Activated T-cell treated with anti-CD3 and anti-CD28 coated beads for 4 hours (primary cell): Measurements from ENCODE around the gene PARD3B.

ENCODE experiments used
- DNase-seq: peaks from one replicate; pipeline ENCODE4 v3.0.0-alpha.2; 2020

The PARD3B gene

DNA sequence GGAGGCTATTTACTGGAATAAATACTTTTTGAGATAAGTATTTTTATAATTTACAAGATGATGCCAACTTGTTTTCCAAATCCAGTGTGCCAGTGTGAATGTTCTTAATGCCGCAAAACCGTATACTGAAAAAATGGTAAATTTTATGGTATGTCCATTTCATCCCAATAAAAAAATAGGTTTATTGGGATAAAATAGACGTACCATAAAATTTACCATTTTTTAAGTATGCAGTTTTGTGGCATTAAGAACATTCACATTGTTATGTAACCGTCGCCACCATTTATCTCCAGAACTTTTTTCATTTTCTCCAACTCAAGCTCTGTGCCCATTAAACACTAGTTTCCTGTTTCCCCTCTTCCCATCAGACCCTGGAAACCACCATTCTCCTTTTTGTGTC is 167.9 kb downstream of the PARD3B start:
- DNase-seq: no peak

DNA sequence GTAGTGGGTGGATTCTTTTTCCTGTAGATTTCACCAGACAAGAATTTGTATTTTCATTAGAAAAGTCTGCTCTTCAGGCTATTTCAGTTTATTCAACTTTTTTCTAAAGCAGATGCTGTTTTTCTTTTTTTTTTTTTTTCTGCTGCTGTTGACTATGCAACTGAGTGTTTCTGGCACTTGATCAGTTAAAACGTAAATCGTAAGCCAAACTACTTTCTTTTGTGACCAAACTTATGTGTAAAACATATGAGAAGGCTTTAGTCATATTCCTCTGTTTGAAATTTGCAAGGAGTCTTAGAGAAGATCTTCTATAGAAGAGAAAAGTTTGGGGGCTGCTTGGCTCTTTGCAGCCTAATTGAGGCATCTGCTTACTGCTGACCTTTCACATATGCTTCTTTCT is 170.1 kb downstream of the PARD3B start:
- no peak for DNase-seq

DNA sequence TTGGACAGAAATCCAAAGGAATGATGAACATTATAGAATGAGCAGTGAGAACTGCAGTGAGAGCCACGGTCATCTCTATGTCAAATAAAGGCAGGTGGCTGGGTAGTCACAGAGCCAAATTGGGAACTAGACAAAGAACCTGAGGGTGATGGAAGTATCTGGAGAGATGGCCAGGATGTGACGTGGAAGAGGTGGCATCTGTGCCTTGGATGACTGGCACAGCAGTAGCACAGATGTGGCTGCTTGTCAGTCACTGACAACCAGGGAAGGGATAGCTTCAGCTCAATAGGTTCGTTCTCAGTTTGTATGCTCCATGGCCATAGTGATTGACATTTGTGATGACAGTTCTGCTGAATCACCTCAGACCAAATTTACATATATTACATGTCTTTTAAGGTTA is 172.3 kb downstream of the PARD3B start:
- no peak for DNase-seq

DNA sequence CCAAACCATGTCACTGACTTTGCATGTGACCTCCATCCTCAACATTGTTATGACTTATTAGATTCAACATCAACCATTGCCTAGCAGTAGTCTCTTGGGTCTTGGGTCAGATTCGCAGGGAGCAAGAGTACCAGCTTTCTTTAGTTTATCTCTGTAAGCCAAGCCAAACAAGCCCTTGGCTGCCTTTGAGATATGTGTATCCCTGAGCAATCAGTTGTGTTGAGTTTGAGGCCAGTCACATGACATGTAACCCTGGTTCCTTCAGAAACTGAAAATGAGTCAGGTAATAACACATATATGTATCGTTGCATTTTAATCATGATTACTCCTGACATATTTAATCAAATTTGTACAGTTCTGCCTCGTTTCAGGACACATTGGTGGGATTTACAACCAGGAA is 173.3 kb downstream of the PARD3B start:
- no peak for DNase-seq

DNA sequence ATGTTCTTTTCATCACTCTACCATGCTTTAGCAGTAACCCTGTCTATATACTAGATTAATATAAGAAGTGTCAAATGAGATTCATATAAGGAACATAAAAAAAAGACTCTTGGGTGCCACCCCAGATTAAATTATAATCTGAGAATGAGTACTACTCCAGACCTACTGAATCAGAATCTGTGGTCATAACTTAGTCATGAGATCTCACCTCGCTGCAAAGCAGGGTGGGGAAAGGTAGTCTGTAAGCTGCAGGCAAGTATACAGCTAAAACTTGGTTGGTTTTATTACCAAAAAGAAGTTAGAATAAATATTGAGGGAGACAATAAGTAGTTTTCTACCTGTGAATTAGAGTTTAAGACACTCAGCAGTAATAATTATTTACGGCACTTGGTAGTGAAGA is 175.6 kb downstream of the PARD3B start:
- no peak for DNase-seq

DNA sequence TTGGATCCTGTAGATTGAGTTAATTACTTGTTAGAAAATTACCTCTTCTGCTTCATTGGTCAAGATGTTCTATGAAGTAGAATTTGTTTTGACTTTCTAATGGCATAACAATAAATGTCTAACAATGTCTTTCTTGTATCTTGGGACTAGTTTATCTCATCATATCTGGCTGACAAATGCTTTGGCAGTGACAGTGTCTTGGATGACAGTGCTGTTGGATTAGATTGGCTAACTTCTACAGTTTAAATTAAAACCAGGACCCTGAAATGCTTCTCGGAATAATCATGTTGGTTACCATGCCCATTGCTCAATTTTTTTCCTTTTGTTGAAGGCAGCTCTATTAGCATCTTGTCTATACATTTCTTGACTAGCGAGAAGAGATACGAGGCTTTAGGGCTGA is 176.9 kb downstream of the PARD3B start:
- no peak for DNase-seq

DNA sequence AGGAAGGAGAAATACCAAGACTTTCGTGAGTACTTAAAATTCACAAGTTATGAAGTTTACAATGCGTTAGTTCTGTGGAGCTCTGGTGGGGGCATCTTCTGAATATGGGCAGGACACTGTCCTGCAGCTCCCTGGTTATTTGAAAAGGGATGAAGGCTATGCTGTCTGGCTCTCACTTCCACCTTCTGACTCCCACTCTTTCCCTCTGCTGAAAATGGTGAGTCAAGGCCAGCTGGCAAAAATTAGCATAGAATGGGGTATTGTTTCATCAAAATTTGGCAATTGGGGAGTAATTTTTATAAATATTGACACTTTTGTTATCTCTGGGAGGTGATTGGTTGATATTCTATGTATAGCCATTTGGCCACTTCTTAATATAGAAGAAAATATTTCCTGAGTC is 177.4 kb downstream of the PARD3B start:
- DNase-seq: no peak

DNA sequence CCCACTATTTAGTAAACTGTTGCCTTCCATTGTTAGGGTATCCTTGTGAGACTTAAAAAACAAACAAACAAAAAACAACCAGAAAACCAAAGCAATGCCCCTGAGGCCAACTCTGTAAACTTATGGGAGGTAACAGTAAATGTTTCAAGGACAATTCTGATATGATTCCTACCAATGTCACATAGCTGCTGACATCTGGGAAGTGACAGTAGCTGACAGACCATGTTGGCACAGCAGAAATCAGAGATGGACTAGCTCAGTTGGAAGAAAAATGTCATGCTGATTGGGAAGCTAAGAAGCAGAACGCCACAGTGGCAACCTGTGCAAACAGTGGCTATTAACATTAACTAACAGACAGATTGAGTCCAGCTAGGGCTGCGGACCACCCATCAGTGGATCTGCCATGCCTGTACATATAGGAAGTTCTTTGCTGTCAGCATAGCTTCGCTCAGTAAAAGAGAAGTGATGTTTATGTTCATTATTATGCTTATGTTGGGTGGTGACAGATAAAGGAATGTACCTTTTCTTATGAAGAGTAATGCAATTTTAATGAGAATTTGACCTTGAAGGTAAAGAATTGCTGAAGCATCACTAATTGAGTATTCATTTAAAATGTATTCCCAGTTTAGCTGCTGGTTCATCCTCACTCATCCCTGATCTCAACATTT is 180.6 kb downstream of the PARD3B start:
- no peak for DNase-seq

DNA sequence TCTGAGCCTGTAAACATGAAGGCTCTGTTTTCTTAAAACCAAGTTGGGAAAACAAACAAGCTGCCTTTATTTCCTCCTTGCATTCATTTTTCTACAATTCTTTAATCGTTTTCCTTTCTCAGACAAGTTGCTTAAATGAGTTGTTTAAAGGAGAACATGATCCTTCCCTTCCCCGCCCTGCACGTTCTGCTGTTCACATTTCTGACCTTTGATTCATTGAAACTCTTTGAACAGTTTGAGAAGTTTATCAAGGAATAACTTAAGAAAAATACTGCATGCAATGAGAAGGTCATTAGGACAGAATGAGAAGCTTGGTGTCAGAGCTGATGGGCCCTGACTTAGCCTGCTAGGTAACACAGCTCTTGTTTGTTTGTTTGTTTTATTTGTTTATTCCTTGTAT is 181.6 kb downstream of the PARD3B start:
- DNase-seq: no peak

DNA sequence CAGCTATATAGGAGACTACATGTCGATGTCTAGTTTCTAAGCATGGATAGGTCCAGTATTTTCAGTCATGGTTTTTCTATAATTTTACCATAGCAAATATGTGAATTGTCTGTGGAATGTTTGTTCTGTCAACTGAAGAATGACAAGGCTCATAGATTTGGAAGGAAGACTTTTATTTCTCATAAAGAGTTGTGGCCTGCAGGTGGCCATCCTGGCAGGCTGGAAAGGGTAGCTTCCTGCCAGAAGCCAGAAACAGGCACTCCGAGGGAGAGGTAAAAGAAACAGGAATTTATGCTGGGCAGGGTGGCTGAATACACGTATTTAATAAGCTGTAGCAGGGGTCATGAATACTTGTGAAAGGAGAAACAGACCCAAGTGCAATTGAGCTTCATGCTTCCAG is 182.1 kb downstream of the PARD3B start:
- no peak for DNase-seq

DNA sequence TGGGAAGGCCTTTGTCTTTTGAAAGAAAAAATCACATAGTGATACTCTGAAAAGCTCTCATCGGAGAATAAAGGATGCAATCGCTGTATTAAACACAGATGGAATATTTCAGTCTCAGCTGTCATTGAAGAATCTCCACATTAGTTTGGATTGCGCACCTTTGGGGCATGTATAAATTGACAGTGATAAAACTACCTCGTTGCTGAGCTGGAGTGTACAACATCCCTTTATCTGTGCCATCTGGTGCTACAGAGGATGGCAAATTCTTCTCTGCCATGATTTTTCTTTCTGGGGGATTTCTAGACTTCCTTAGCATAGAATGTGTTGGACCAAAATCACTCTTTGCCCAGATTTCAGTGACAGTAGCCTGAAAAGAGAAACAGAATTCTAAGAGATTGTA is 185.3 kb downstream of the PARD3B start:
- DNase-seq: no peak

DNA sequence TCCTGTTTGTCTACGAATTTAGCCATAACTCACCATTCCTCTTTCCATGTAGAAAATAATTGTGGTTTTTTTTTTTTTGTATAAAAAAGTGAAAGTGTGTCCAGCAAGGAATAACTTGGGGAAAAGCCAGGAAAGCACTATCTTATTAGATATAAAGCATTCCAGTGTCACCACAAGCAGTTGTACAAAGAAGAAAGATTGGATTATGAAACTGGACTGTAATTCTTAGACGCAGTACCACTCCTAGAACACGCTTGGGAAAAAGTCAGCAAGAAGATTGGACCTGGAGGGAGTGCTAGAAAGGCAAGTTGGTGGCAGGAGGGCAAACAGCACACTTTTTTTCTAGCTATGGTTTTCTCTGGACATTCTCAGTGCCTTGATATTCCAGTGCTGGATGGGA is 186.7 kb downstream of the PARD3B start:
- no peak for DNase-seq

DNA sequence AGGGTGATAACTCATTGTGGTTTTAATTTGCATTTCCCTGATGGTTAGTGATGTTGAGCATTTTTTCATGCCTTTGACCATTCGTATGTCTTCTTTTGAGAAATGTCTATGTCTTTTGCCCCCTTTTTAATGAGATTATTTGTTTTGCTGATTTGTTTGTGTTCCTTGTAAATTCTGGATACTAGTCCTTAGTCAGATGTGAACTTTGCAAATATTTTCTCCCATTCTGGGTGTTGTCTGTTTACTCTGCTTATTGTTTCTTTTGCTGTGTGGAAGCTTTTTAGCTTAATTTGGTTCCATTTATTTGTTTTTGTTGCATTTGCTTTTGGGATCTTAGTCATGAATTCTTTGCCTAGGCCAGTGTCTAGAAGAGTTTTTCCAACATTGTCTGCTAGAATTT is 192.0 kb downstream of the PARD3B start:
- DNase-seq: no peak

DNA sequence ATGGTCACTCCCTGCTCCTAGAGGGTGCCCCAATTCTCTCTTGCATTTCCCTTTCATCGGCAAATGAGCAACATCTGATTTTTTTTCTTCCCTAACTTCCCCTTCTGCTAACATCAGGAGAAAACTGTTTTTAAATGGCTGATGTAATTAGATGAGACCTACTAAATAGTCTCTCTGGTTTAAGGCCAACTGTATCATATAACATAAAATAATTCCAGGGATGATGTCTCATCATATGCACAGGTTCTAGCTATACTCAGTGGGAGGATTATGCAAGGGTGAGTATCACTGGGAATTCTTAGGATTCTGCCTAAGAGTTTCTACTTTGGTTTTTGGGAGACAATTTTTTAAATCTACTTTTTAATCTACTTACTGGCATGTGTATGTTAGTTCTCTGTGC is 193.4 kb downstream of the PARD3B start:
- no peak for DNase-seq

DNA sequence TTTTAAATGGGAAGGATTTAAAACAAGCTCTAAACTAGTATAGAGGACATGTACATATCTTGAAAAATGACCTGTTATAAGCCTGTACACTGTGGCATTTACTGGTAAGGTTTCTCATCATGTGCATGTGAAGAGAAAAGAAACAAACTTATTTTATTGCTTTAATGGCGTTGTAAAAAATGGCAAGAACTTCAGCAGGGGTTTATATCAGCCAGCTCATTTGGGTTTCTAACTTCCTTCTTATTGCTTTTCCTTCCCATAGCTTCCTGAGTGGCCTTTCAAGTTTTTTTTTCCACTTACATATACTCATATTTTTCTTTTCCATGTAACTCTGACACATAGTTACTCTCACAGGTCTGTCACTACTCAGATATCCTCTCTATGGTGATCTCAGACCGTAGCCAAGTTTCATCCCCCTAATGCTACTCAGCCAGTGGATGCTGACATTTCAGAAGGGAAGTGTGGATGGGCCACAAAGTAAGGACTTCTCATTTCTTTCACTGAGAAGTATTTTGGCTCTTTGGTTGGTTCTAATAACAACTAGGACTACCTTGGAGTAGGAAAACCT is 198.2 kb downstream of the PARD3B start:
- no peak for DNase-seq

DNA sequence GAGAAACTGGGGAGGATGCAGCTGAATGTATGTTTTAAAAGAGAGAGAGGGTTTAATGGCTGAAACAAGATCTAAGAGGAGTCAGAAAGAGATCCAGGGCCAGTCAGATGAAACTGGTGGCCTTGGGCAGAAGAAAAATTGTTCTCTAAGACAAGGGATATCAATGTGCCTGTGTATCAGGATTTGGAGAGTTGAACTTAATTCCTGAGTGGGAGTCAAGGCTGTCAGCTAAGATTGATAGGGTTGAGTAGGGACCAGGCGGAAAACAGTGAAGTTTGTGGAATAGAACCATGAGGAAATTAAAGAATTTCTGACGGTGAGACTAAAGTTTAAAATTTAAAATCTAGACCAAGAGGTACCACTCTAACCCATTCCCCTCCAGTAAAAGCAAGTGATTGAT is 199.2 kb downstream of the PARD3B start:
- no peak for DNase-seq

DNA sequence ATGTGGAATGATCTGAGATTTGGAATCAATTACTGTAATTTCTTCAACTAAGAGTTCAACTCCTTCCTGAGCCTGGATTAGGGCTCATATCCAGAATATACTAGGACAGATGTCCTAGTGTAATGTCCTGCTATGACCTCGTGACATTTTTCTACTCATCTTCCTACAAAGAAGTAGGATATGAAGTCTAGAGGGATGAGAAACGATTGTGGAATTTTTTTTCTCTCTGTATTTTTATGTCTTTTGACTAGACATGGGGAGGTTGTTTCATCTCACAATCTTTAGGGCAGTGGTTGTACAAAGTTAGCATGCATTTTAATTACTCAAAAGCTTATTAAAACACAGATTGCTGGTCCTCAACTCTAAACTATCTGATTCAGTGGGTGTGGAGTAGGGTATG is 203.0 kb downstream of the PARD3B start:
- no peak for DNase-seq

DNA sequence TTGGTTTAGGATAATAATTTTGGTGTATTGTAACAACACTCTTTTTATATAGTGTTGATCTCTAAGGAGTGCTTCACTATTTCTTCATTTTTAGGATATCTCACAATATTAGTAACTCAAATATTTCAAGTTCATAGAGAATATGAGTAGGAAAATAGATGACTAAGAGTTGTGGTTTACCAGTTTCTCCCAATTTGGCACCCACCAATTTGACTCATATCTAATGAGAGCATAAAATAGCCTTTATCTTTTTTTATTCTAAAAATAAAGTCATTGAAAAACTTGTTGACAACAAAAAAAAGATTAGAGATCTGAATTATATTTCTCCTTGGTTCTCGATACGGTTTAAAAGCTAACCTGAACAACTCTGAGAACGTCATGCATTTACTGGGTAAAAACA is 204.0 kb downstream of the PARD3B start:
- no peak for DNase-seq

DNA sequence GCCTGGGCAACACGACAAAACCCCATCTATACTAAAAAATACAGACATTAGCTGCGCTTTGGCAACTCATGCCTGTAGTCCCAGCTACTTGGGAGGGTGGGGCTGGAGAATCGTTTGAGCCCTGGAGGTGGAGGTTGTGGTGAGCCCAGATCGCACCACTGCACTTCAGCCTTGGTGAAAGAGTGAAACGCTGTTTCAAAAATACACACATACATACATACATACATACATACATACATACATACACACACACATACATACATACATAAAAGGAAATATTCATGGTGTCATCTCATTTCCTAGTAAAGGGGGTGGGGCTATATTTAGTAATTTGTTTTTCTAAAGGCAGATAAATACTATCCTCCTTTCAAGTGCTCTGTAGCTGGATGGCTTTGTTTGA is 205.1 kb downstream of the PARD3B start:
- no peak for DNase-seq

DNA sequence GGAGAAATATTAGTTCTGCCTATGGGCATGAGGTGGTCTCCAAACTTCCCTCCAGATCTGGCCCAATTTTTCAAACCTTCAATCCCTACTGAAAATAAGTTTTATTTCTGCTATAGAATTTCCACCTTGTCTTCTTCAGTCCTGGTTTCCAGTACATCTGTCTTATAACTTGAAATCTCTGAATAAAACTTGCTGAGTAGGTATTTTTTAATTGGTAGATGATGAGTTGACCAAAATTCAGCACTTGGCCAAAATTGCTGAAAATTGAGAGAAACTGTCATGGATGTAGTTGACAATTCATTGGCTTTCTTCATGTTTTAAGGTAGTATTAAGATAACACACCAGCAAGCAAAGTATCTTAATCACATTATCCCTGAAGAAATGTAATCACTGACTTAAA is 206.2 kb downstream of the PARD3B start:
- DNase-seq: no peak

DNA sequence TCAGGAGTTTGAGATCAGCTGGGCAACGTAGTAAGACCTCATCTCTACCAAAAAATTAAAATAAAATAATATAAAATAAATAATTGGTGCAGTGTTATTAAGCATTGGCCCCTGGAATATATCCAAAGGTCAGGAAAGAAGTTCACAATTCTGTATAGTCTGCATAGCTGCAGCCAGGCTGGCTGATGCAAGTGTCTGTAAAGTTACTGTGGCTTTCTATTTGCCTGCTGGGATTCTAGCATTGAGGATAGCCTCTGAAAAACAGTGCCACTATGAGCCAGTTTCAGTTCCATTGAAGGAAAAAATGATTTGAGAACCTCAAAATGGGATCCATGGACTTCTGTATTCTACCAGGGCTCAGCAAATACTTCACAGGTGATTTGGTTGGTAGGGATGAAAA is 208.6 kb downstream of the PARD3B start:
- no peak for DNase-seq

DNA sequence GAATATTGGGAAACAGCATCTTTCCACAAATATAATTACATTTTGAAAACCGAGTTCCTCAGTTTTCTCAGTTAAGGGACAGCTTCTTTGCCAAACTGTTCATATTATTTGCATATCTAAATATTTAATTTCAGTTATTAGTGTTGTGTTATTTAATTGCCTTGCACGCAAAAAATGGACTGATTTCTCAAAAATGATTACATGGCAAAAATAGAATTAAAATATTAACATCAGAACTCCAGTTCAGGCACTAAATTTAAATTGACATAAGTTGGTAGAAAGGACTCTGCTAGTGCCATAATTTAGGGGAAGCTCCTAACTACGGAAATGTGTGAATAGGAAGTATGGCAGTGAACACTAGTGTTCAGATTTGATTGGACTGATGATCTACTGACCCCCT is 209.6 kb downstream of the PARD3B start:
- DNase-seq: no peak

DNA sequence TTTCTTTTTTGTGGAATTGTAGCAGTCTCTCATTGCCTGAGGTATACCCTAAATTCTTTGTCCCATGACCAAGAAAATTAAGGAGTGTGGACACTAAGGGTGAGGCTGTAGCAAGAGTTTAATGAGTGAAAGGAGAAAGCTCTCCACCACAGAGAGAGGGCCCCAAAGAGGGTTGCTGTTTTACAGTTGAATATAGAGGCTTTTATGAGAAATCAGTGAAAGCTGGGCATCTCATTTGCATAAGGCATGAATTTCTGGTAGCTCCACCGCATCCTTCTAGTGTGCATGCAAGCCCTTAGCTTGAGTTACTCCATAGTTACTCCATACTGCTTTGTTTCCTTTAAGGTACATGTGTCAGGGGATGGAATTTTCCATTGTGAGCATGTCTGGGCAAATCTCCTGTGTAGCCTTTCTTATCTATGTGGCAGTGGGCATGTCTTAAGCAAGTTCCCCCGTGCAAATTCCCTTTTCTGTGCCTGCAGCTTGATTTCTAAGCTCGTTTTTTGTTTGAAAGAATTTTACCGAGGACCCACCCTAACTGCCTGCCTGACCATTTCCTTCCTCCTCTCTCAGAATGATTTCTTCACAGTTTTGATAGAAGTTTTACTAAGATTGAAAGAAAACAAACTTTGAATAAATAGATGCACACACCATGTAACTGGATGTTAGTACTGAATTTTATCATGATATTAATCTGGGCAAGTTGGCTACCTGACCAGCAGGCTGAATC is 218.9 kb downstream of the PARD3B start:
- no peak for DNase-seq

DNA sequence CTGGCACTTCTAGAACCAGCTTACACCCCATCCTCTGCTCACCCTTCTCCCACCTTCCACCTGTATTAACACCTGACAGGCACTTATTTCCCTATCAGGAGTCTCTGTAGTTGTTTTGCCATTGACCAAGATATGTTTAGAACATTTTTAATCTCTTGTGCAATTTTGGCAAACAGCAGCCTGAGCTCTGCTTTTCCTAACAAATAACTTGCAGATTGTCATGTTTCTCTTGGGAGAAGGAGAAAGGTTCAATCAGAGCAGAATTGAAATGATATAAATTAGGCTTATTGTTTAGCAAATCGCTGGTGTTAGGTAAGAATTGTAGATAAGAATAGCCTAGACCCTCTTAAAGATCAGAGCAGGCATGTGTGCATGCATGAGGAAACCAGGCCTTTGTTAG is 225.5 kb downstream of the PARD3B start:
- DNase-seq: no peak

DNA sequence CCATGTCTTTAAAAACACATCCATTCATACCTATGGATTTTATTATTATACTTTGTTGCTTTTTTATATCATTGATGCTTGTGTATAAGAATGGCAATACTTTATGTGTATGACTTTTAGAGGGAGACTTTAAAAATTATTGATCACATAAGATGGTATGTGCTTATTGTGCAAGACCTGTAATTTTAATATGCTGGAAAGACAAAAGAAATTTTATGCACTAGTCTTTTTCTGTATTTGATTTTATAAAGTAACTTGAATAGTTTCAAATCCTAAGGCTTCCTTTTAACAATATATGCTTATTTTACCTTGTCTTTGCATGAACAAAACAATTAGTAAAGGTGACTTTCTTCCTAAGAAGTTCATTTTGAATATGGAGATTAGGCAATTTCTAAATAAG is 226.4 kb downstream of the PARD3B start:
- no peak for DNase-seq
